Measurements from ENCODE around the gene TMEM271.

TMEM271 gene

GRCh38 chr4:530017-530781, 45.9 kb downstream of the TMEM271 start:
- CTCF ChIA-PET: no interaction called here
- no peak for DNase-seq (ENCODE audit: extremely low spot score)
- no peak for TF ChIP-seq SP1 (IDR thresholded peaks at IDR 0.05)
- no peak for TF ChIP-seq TARDBP (IDR thresholded peaks at IDR 0.05)
- TF ChIP-seq, protein P1, sequence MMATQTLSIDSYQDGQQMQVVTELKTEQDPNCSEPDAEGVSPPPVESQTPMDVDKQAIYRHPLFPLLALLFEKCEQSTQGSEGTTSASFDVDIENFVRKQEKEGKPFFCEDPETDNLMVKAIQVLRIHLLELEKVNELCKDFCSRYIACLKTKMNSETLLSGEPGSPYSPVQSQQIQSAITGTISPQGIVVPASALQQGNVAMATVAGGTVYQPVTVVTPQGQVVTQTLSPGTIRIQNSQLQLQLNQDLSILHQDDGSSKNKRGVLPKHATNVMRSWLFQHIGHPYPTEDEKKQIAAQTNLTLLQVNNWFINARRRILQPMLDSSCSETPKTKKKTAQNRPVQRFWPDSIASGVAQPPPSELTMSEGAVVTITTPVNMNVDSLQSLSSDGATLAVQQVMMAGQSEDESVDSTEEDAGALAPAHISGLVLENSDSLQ (IDR thresholded peaks at IDR 0.05): no peak
- no peak for TF ChIP-seq CTBP1 (IDR thresholded peaks at IDR 0.05; ENCODE audit: borderline replicate concordance)
- no peak for TF ChIP-seq BHLHE40 (IDR thresholded peaks at IDR 0.05; ENCODE audit: borderline replicate concordance)
- no peak for TF ChIP-seq NFRKB (IDR thresholded peaks at IDR 0.05)
- no peak for TF ChIP-seq ZNF384 (IDR thresholded peaks at IDR 0.05)
- TF ChIP-seq FOXK2 (IDR thresholded peaks at IDR 0.05): no peak
- TF ChIP-seq ELF4 (IDR thresholded peaks at IDR 0.05): no peak
- TF ChIP-seq L3MBTL2 (conservative IDR thresholded peaks at IDR 0.05): no peak
- POLR2A ChIA-PET: interaction anchor here (1.2 kb wide), 1 partner anchor 56 kb away, joined by 3 read pairs; no protein-coding TSS in a partner anchor

DNA sequence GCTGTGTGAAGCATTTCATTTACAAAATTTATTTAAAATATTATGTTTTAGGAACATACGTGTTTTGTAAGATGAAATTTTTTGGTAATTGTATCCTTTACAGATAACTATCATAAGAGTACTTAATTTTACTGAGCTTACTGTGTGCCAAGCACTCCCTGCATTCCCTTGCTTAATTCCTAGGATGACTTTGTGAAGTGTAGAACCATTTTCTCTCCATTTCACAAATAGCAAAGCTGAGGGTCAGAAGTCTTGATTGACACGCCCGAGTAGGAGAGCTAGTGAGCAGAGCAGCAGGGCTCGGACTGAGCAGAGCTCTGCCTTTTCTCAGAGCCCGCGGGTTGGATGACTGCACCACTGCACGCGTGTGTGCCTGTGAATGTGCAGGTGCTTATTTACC, 46.5 kb downstream of the TMEM271 start:
- TF ChIP-seq BHLHE40 (IDR thresholded peaks at IDR 0.05; ENCODE audit: borderline replicate concordance): no peak
- no peak for DNase-seq (ENCODE audit: extremely low spot score)
- POLR2A ChIA-PET: no interaction called here
- CTCF ChIA-PET: no interaction called here

DNA sequence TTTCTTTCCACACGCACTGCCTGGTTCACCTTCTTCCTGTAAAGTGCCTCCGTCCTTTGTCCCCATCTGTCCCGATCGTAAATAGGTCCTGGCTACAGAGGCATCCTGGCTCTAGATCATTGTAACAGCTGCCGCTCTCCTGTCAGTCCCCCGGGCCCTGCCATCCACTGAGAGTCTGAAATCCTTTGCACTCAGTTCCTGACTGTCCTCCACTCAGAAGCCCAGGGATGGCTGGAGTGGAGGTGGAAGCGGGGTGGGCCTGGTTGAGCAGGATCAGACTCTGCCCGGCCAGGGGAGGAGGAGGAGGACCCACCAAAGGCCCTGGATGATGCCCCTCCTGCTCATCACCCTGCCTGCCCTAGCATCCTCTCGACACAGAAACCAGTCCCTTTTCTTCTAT, 47.3 kb downstream of the TMEM271 start:
- ChIA-PET POLR2A (no interaction called here), CTCF (no interaction called here)
- no peak for TF ChIP-seq TARDBP (IDR thresholded peaks at IDR 0.05)
- TF ChIP-seq SP1 (IDR thresholded peaks at IDR 0.05): no peak
- no peak for TF ChIP-seq CTBP1 (IDR thresholded peaks at IDR 0.05; ENCODE audit: borderline replicate concordance)
- no peak for TF ChIP-seq BHLHE40 (IDR thresholded peaks at IDR 0.05; ENCODE audit: borderline replicate concordance)
- no peak for TF ChIP-seq NFRKB (IDR thresholded peaks at IDR 0.05)
- TF ChIP-seq ZNF384 (IDR thresholded peaks at IDR 0.05): no peak
- TF ChIP-seq L3MBTL2 (conservative IDR thresholded peaks at IDR 0.05): no peak
- no peak for TF ChIP-seq HDGF (IDR thresholded peaks at IDR 0.05; ENCODE audit: borderline replicate concordance)
- TF ChIP-seq ARNT (IDR thresholded peaks at IDR 0.05): no peak
- TF ChIP-seq FOXM1 (IDR thresholded peaks at IDR 0.05; ENCODE audit: borderline replicate concordance): no peak
- no peak for TF ChIP-seq SUZ12 (IDR thresholded peaks at IDR 0.05)
- no peak for DNase-seq (ENCODE audit: extremely low spot score)

GRCh38 chr4:528296-528695, 47.8 kb downstream of the TMEM271 start:
- DNase-seq (ENCODE audit: extremely low spot score): no peak
- CTCF ChIA-PET: no interaction called here
- POLR2A ChIA-PET: no interaction called here
- no peak for TF ChIP-seq FOXM1 (IDR thresholded peaks at IDR 0.05; ENCODE audit: borderline replicate concordance)
- no peak for TF ChIP-seq SUZ12 (IDR thresholded peaks at IDR 0.05)
- TF ChIP-seq FOXK2 (IDR thresholded peaks at IDR 0.05): no peak
- TF ChIP-seq NFRKB (IDR thresholded peaks at IDR 0.05): no peak
- no peak for TF ChIP-seq SP1 (IDR thresholded peaks at IDR 0.05)
- TF ChIP-seq L3MBTL2 (conservative IDR thresholded peaks at IDR 0.05): no peak
- TF ChIP-seq TARDBP (IDR thresholded peaks at IDR 0.05): no peak
- no peak for TF ChIP-seq FOXA1 (IDR thresholded peaks at IDR 0.05)
- no peak for TF ChIP-seq BHLHE40 (IDR thresholded peaks at IDR 0.05; ENCODE audit: borderline replicate concordance)
- no peak for TF ChIP-seq LEF1 (IDR thresholded peaks at IDR 0.05; ENCODE audit: borderline replicate concordance)
- no peak for TF ChIP-seq ELF4 (IDR thresholded peaks at IDR 0.05)
- TF ChIP-seq HDGF (IDR thresholded peaks at IDR 0.05; ENCODE audit: borderline replicate concordance): no peak
- TF ChIP-seq ZNF384 (IDR thresholded peaks at IDR 0.05): no peak
- no peak for TF ChIP-seq CTBP1 (IDR thresholded peaks at IDR 0.05; ENCODE audit: borderline replicate concordance)
- TF ChIP-seq, protein P1 (IDR thresholded peaks at IDR 0.05): no peak
- TF ChIP-seq ARNT (IDR thresholded peaks at IDR 0.05): no peak

GRCh38 chr4:526971-527460, 49.1 kb downstream of the TMEM271 start:
- DNase-seq (ENCODE audit: extremely low spot score): no peak
- ChIA-PET POLR2A (no interaction called here), CTCF (no interaction called here)
- TF ChIP-seq SP1 (IDR thresholded peaks at IDR 0.05) (no peak), LEF1 (IDR thresholded peaks at IDR 0.05; ENCODE audit: borderline replicate concordance) (no peak)
- TF ChIP-seq, protein P1 (IDR thresholded peaks at IDR 0.05): no peak

GRCh38 chr4:526189-526909, 49.7 kb downstream of the TMEM271 start:
- POLR2A ChIA-PET: no interaction called here
- CTCF ChIA-PET: no interaction called here
- TF ChIP-seq TARDBP (IDR thresholded peaks at IDR 0.05) (no peak), SP1 (IDR thresholded peaks at IDR 0.05) (no peak), NFRKB (IDR thresholded peaks at IDR 0.05) (no peak), LEF1 (IDR thresholded peaks at IDR 0.05; ENCODE audit: borderline replicate concordance) (no peak), ZNF384 (IDR thresholded peaks at IDR 0.05) (no peak), CTBP1 (IDR thresholded peaks at IDR 0.05; ENCODE audit: borderline replicate concordance) (no peak), FOXM1 (IDR thresholded peaks at IDR 0.05; ENCODE audit: borderline replicate concordance) (no peak), ELF4 (IDR thresholded peaks at IDR 0.05) (no peak), L3MBTL2 (conservative IDR thresholded peaks at IDR 0.05) (no peak), FOXA1 (IDR thresholded peaks at IDR 0.05) (no peak), FOXK2 (IDR thresholded peaks at IDR 0.05) (no peak), ARNT (IDR thresholded peaks at IDR 0.05) (no peak), BHLHE40 (IDR thresholded peaks at IDR 0.05; ENCODE audit: borderline replicate concordance) (no peak), HDGF (IDR thresholded peaks at IDR 0.05; ENCODE audit: borderline replicate concordance) (no peak), SUZ12 (IDR thresholded peaks at IDR 0.05) (no peak)
- TF ChIP-seq, protein P1 (IDR thresholded peaks at IDR 0.05): no peak
- no peak for DNase-seq (ENCODE audit: extremely low spot score)
